ENCODE measurements around the gene TNFAIP6.

DNA sequence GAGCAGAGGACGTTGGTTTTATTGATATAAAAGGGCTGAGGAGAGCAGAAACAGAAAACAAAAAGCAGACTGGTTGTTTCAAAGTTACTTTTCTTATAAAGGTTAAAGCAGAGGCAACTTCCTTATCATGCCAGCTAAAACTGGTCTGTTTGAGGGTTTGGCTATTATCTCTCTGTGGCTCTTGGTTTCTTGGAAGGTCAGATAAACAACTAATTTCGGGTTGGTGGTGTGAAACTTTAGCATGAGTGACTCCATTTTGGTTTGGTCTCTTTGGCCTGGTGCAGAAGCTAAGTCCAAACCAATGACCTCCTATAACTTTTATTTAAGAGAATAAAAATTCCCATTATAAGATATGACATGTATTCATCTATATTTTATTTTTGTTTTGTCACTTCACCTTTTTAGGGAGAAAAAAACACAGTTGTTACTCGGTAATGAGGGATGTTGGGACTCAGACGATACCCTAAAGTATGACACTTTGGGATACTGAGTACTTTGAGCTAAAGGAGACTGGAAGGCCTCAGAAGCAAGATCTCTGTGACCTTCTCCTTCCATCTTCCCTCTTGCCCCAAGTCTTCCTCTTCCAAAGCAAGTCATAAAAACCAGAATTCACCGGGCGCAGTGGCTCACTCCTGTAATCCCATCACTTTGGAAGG, 23.3 kb downstream of the TNFAIP6 start:
- TF ChIP-seq, protein P1, sequence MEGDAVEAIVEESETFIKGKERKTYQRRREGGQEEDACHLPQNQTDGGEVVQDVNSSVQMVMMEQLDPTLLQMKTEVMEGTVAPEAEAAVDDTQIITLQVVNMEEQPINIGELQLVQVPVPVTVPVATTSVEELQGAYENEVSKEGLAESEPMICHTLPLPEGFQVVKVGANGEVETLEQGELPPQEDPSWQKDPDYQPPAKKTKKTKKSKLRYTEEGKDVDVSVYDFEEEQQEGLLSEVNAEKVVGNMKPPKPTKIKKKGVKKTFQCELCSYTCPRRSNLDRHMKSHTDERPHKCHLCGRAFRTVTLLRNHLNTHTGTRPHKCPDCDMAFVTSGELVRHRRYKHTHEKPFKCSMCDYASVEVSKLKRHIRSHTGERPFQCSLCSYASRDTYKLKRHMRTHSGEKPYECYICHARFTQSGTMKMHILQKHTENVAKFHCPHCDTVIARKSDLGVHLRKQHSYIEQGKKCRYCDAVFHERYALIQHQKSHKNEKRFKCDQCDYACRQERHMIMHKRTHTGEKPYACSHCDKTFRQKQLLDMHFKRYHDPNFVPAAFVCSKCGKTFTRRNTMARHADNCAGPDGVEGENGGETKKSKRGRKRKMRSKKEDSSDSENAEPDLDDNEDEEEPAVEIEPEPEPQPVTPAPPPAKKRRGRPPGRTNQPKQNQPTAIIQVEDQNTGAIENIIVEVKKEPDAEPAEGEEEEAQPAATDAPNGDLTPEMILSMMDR (IDR thresholded peaks at IDR 0.05; ENCODE audit: poor library complexity, severe bottlenecking): no peak
- TF ChIP-seq POLR2AphosphoS5 (IDR thresholded peaks at IDR 0.05) (no peak), EP300 (conservative IDR thresholded peaks at IDR 0.05; ENCODE audit: poor library complexity, severe bottlenecking) (no peak), EZH2 (IDR thresholded peaks at IDR 0.05; ENCODE audit: borderline replicate concordance, insufficient read depth, low read length, poor library complexity, severe bottlenecking) (no peak), REST (IDR thresholded peaks at IDR 0.05; ENCODE audit: borderline replicate concordance) (no peak), RAD21 (conservative IDR thresholded peaks at IDR 0.05) (no peak), MXI1 (conservative IDR thresholded peaks at IDR 0.05; ENCODE audit: poor library complexity, severe bottlenecking) (no peak)

Data from neural cell (in vitro differentiated cells).